DOHH2 (cell line): ENCODE data around the gene ST3GAL5.

Source experiments
- H3F3A ChIP-seq: fragments of 200-600 bp; sonication (generic), shearing (Covaris generic); 2 replicates; pipeline ENCODE4 v1.6.0; 2016; ENCODE audit warnings: antibody characterized with exemption, mild to moderate bottlenecking; ENCODE audit not compliant: control insufficient read depth, insufficient read depth
- H3K27ac ChIP-seq: fragments of 200-600 bp; sonication (generic); 2 replicates; pipeline ENCODE4 v1.5.1; 2014; ENCODE audit warnings: low read depth, mild to moderate bottlenecking, low read length, moderate library complexity
- H3K27me3 ChIP-seq: fragments of 200-600 bp; sonication (generic); 2 replicates; pipeline ENCODE4 v1.6.1; 2014; ENCODE audit warnings: mild to moderate bottlenecking, low read length, mixed read lengths; ENCODE audit not compliant: control insufficient read depth
- H3K36me3 ChIP-seq: fragments of 200-600 bp; sonication (generic); 2 replicates; pipeline ENCODE4 v1.6.1; 2014; ENCODE audit warnings: mild to moderate bottlenecking, low read length, moderate library complexity, mixed read lengths; ENCODE audit not compliant: control insufficient read depth
- H3K4me1 ChIP-seq: fragments of 200-600 bp; sonication (generic); 2 replicates; pipeline ENCODE4 v1.6.1; 2014; ENCODE audit warnings: mild to moderate bottlenecking, low read length, mixed read lengths; ENCODE audit not compliant: control insufficient read depth
- H3K4me2 ChIP-seq: fragments of 200-600 bp; sonication (generic); 2 replicates; pipeline ENCODE4 v1.6.0; 2014; ENCODE audit warnings: mild to moderate bottlenecking, low read length, moderate library complexity
- H3K4me3 ChIP-seq: fragments of 200-600 bp; sonication (generic); 2 replicates; pipeline ENCODE4 v1.5.1; 2014; ENCODE audit warnings: mild to moderate bottlenecking, low read length, mixed read lengths
- H3K79me2 ChIP-seq: fragments of 200-600 bp; sonication (generic); 2 replicates; pipeline ENCODE4 v1.6.1; 2014; ENCODE audit warnings: mild to moderate bottlenecking, low read length, mixed read lengths; ENCODE audit not compliant: control insufficient read depth
- H3K9me2 ChIP-seq: fragments of 200-600 bp; sonication (generic); replicated peaks from 2 replicates; pipeline ENCODE4 v1.6.1; 2014; ENCODE audit warnings: mild to moderate bottlenecking, low read length, mixed read lengths; ENCODE audit not compliant: control insufficient read depth
- H3K9me3 ChIP-seq: fragments of 200-600 bp; sonication (generic); 2 replicates; pipeline ENCODE4 v1.6.1; 2014; ENCODE audit warnings: antibody characterized with exemption, low read length, mixed read lengths; ENCODE audit not compliant: control insufficient read depth, insufficient read depth
- H4K20me1 ChIP-seq: fragments of 200-600 bp; sonication (generic); 2 replicates; pipeline ENCODE4 v1.6.0; 2014; ENCODE audit warnings: low read depth, mild to moderate bottlenecking, antibody characterized with exemption, low read length, moderate library complexity; ENCODE audit not compliant: control insufficient read depth, insufficient read depth
- EZH2phosphoT487 ChIP-seq: fragments of 200-600 bp; sonication (generic); IDR thresholded peaks from 2 replicates; pipeline ENCODE4 v1.6.1; 2017; ENCODE audit warnings: borderline replicate concordance, mild to moderate bottlenecking, antibody characterized with exemption, low read length, moderate library complexity, mixed read lengths
- TF ChIP-seq, protein P1 (sequence below): fragments of 200-600 bp; sonication (generic); IDR thresholded peaks from one replicate; pipeline ENCODE4 v1.5.1; 2014; ENCODE audit warnings: antibody characterized with exemption, mild to moderate bottlenecking, low read depth, low read length; ENCODE audit not compliant: poor library complexity, severe bottlenecking

ST3GAL5 gene

GRCh38 chr2:85827879-85828569, 60.8 kb downstream of the ST3GAL5 start:
- H3K4me2 ChIP-seq, result no peak overlapping the region
- H3K4me1 ChIP-seq, result no peaks in the 10 kb centered on the region
- H3K27me3 ChIP-seq, result peaks cover 2% of the 10 kb centered on the region; the same call in 1 of the 2 replicates
- H4K20me1 ChIP-seq, result no peaks in the 10 kb centered on the region
- H3K9me2 ChIP-seq, result no peaks in the 10 kb centered on the region
- no peaks in the 10 kb centered on the region for H3K36me3 ChIP-seq
- H3F3A ChIP-seq, result no peaks in the 10 kb centered on the region
- H3K9me3 ChIP-seq, result no peaks in the 10 kb centered on the region
- H3K79me2 ChIP-seq, result no peaks in the 10 kb centered on the region
- no peak overlapping the region for H3K27ac ChIP-seq
- TF ChIP-seq, protein P1, sequence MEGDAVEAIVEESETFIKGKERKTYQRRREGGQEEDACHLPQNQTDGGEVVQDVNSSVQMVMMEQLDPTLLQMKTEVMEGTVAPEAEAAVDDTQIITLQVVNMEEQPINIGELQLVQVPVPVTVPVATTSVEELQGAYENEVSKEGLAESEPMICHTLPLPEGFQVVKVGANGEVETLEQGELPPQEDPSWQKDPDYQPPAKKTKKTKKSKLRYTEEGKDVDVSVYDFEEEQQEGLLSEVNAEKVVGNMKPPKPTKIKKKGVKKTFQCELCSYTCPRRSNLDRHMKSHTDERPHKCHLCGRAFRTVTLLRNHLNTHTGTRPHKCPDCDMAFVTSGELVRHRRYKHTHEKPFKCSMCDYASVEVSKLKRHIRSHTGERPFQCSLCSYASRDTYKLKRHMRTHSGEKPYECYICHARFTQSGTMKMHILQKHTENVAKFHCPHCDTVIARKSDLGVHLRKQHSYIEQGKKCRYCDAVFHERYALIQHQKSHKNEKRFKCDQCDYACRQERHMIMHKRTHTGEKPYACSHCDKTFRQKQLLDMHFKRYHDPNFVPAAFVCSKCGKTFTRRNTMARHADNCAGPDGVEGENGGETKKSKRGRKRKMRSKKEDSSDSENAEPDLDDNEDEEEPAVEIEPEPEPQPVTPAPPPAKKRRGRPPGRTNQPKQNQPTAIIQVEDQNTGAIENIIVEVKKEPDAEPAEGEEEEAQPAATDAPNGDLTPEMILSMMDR, result no peak
- no peak for TF ChIP-seq EZH2phosphoT487
- no peak overlapping the region for H3K4me3 ChIP-seq

DNA sequence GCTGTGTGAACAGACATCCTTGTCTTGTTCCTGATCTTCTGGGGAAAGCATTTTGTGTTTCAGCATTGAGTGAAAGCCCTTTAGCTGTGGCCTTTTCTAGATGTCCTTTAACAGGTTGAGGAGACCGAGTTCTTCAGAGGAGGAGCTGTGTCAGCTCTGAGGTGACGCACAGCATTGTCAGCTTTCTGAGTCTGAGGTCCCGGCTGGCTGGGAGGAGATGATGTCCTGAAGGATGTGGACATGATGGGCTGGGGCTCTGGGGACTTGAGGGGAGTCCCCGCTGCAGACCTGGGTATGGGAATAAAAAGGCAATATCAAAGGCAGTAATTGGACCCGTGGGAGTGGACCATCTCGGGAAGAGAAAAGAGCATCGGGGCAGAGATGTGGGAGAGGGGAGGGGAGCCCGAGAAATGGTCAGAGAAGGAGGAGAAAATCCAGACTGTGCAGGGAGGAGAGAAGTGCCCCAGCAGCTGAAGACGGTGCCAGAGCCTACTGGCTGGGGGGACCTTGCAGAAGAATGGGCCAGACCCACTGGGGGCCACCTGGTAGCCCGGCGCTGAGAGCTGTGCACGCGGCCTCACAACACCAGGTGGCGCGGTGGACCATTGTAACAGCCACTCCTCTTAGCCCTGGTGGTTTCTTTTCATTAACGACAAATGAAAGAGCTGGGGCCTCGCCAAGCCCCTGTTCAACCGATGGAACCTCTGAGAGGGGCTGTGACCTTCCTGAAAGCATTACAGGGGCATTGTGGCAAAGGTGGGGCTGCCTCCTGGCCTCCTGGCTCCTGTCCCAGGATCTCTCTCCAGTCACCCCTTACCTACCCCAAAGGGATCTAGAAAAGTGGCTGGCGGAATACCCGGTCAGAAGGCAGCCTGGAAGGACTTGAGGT, 61.6 kb downstream of the ST3GAL5 start:
- Histone ChIP-seq H3K27ac (no peak overlapping the region), H4K20me1 (no peaks in the 10 kb centered on the region), H3F3A (no peaks in the 10 kb centered on the region), H3K36me3 (no peaks in the 10 kb centered on the region), H3K27me3 (peaks cover 2% of the 10 kb centered on the region; the same call in 1 of the 2 replicates), H3K9me2 (no peaks in the 10 kb centered on the region), H3K4me1 (no peaks in the 10 kb centered on the region), H3K4me2 (no peak overlapping the region), H3K4me3 (no peak overlapping the region), H3K9me3 (no peaks in the 10 kb centered on the region), H3K79me2 (no peaks in the 10 kb centered on the region)
- TF ChIP-seq EZH2phosphoT487, result no peak
- TF ChIP-seq, protein P1, result peak; percentile 81

DNA sequence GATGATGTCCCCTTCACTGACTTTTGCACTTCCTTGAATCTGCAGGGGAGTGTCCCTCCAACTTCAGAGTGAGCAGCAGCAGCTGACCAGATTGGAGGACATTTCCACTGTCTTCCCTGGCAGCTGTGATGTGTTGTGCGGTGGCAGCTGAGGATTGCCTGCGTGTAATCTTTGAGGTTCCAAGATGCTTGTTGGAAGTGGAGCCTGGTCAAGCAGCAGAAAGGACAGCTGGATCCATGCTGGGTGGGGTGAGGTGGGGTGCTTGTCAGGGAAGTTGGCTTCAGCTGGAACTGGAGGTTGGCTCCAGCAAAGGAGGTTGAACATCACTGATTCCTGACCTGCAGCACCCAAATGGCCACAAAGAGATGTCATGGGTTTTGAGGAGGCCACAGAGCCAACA, 64.8 kb downstream of the ST3GAL5 start:
- Histone ChIP-seq H3K4me3 (no peak overlapping the region), H4K20me1 (no peaks in the 10 kb centered on the region), H3F3A (no peaks in the 10 kb centered on the region), H3K9me3 (no peaks in the 10 kb centered on the region), H3K4me2 (no peak overlapping the region), H3K27ac (no peak overlapping the region), H3K4me1 (no peaks in the 10 kb centered on the region), H3K9me2 (no peaks in the 10 kb centered on the region), H3K27me3 (peaks cover 12% of the 10 kb centered on the region; the same call in 1 of the 2 replicates), H3K79me2 (no peaks in the 10 kb centered on the region), H3K36me3 (no peaks in the 10 kb centered on the region)
- no peak for TF ChIP-seq EZH2phosphoT487
- TF ChIP-seq, protein P1, result no peak
